Measurements from ENCODE around the gene DENND4A. TPM values are rescaled to one million over a fixed set of nuclear protein-coding genes. Genes with fewer than 3 reads are reported as not detected.

Gene DENND4A
- total and polyA plus RNA-seq, 2 of the 4 experiments (the other 2 are of a cell fraction), result 4.1 to 17.7 TPM

DNA sequence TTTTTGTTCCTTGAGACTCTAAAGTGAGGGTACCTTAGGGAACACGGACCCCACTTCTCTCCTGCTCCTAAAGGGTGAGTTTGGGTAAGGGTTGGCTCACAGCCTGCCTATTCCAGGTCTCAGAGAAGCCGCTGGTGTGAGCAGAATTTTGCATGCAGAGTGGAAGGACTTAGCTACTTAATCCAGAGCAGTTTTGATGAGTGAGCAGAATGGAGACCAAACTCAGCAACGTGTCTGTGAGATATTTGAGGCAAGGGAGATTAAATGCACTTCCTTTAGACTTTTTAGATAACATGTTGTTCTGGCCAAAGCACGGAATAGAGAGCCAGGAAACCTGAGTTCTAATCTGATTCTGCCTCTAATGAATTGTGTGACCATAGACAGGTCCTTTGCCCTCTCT, 165.2 kb downstream of the DENND4A start:
- Histone ChIP-seq H3K18ac (ENCODE audit: low read depth, low read length) (no peak overlapping the region), H3K27ac (ENCODE audit: insufficient read depth, low read length) (no peak overlapping the region), H4K8ac (ENCODE audit: low read depth in 2 of 2, low read length in 2 of 2) (no peak overlapping the region), H4K20me1 (ENCODE audit: insufficient read depth, low read length) (no peaks in the 10 kb centered on the region), H3K56ac (ENCODE audit: extremely low read depth, insufficient read depth, low read length) (no peak overlapping the region), H2AK9ac (replicated peaks; ENCODE audit: low read depth, low read length, poor library complexity) (no peak overlapping the region), H3K36me3 (ENCODE audit: control insufficient read depth, insufficient read depth, low read length) (no peaks in the 10 kb centered on the region; the same call in 1 of the 2 replicates), H3K14ac (replicated peaks; ENCODE audit: low read depth, low read length) (no peak overlapping the region), H3K9me3 (ENCODE audit: control insufficient read depth, insufficient read depth, low read length) (no peaks in the 10 kb centered on the region), H3K4me2 (ENCODE audit: low read depth, low read length) (no peak overlapping the region), H2AFZ (replicated peaks; ENCODE audit: low read length, poor library complexity) (no peak overlapping the region), H3K9ac (ENCODE audit: low read depth, low read length) (no peak overlapping the region), H4K91ac (ENCODE audit: insufficient read depth, low read depth, low read length) (no peak overlapping the region), H2BK120ac (ENCODE audit: low read depth, low read length) (no peak overlapping the region), H2BK15ac (ENCODE audit: low read depth, low read length) (no peak overlapping the region), H3K9me1 (ENCODE audit: insufficient read depth, low read length) (peaks cover 9% of the 10 kb centered on the region), H3K23ac (ENCODE audit: low read depth, low read length) (no peak overlapping the region), H2AK5ac (ENCODE audit: low read depth, low read length) (no peak overlapping the region), H3K4me3 (ENCODE audit: insufficient read depth, low read depth, low read length) (no peak overlapping the region), H4K5ac (ENCODE audit: low read depth, low read length) (no peak overlapping the region), H2BK5ac (ENCODE audit: low read depth, low read length, poor library complexity, severe bottlenecking) (no peak overlapping the region), H3K4me1 (ENCODE audit: control insufficient read depth, insufficient read depth, low read length) (peaks cover 3% of the 10 kb centered on the region), H2BK20ac (ENCODE audit: low read depth, low read length) (no peak overlapping the region), H3K79me1 (ENCODE audit: low read depth in 1 of 2, low read length in 2 of 2) (no peaks in the 10 kb centered on the region), H3K4ac (ENCODE audit: low read depth, low read length) (no peak overlapping the region), H3K27me3 (ENCODE audit: control insufficient read depth, insufficient read depth, low read length) (no peaks in the 10 kb centered on the region)
- in situ Hi-C loops (cut with MboI; ENCODE audit: low sequenced_read_pairs) (no loop called here), dilution Hi-C loops (cut with HindIII; ENCODE audit: low sequenced_read_pairs, unreplicated experiment) (no loop called here), intact Hi-C loops (cut with micrococcal nuclease) (no loop called here)
- TF ChIP-seq RFX5 (IDR thresholded peaks at IDR 0.05; ENCODE audit: low read depth, low read length) (no peak), POLR2A (IDR thresholded peaks at IDR 0.05; ENCODE audit: low read depth, low read length) (no peak), RAD21 (IDR thresholded peaks at IDR 0.05; ENCODE audit: low read length) (no peak)
- ATAC-seq (ENCODE audit: low read depth) (no peak), DNase-seq (no peak)
- BruUV-seq (replicated peaks), result no TSS peak
- no CpG with 5 or more reads among the region's 4 CpGs for WGBS, 2 experiments (ENCODE audit: extremely low coverage in 2 of 2, insufficient read length in 1 of 2)
- ChIA-PET POLR2A (ENCODE audit: unreplicated experiment) (no interaction called here), CTCF (no interaction called here)
